Measurements from ENCODE around the gene PFKM.

DNA sequence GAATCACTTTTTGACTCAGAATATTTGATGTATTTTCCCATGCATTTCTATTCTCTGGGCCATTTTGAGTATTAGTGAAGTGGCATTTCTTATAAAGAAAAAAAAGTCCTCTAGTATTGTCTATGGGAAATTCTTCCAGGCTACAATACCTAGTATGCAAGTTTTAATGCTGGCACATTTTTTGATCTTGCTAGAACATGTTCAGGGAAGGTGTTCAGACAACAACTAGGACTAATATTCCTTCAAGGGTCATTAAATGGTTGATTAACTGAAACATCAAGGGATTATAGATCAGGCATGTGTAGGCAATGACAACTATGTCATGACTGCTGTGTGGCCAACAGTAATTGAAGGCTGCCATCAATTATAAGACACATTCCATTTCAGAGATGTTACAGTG, 71.9 kb downstream of the PFKM start:
- TF ChIP-seq, protein P1, sequence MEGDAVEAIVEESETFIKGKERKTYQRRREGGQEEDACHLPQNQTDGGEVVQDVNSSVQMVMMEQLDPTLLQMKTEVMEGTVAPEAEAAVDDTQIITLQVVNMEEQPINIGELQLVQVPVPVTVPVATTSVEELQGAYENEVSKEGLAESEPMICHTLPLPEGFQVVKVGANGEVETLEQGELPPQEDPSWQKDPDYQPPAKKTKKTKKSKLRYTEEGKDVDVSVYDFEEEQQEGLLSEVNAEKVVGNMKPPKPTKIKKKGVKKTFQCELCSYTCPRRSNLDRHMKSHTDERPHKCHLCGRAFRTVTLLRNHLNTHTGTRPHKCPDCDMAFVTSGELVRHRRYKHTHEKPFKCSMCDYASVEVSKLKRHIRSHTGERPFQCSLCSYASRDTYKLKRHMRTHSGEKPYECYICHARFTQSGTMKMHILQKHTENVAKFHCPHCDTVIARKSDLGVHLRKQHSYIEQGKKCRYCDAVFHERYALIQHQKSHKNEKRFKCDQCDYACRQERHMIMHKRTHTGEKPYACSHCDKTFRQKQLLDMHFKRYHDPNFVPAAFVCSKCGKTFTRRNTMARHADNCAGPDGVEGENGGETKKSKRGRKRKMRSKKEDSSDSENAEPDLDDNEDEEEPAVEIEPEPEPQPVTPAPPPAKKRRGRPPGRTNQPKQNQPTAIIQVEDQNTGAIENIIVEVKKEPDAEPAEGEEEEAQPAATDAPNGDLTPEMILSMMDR (conservative IDR thresholded peaks at IDR 0.05 in 1 of 2, IDR thresholded peaks at IDR 0.05 in 1 of 2; ENCODE audit: extremely low read depth in 1 of 2, insufficient read depth in 1 of 2, low read depth in 1 of 2, low read length in 2 of 2) = no peak
- TF ChIP-seq EZH2 (IDR thresholded peaks at IDR 0.05; ENCODE audit: borderline replicate concordance, low read length) = no peak
